Measurements from ENCODE around the gene USE1. TPM values are rescaled to one million over a fixed set of nuclear protein-coding genes. Genes with fewer than 3 reads are reported as not detected.

The USE1 gene, protein sequence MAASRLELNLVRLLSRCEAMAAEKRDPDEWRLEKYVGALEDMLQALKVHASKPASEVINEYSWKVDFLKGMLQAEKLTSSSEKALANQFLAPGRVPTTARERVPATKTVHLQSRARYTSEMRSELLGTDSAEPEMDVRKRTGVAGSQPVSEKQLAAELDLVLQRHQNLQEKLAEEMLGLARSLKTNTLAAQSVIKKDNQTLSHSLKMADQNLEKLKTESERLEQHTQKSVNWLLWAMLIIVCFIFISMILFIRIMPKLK
- total RNA-seq (2022; extraction: Qiagen RNA extraction; ENCODE audit: low read depth) = 14.7 to 16.4 TPM (median 15.3 TPM) in 5 replicates

DNA sequence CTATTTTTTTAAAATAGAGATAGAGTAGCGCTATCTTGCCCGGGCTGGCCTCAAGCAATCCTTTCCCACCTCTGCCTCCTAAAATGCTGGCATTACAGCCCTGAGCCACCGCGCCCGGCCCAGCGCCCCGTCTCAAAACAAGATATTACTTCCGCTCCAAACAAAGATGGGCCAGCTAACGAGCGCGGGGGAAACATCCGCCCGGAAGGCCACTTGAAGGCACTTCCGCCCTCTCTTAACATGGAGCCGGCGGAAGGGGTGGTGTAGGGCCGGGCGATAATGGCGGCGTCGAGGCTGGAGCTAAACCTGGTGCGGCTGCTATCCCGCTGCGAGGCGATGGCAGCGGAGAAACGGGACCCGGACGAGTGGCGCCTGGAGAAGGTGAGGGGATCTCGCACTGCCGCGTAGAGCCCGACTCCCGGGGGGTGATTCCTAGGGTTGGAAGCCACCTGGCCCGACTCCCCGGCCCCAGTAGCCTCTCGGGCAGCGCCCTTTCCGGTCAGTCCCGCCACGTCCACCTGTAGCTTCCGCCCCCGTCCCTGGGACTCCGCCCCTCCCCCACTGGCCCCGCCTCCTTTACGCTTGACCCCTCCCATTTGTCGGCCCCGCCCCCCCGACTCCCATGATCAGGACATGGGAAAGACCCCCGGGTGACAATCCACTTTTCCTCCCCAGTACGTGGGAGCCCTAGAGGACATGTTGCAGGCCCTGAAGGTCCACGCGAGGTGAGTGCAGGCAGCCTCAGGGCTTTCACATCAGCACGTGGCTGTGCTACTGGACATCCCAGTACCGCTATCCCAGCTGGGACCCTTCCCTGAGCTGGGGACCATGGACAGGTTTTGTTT is at the start of gene USE1:
Gene USE1, plus strand, starts transcription at position 231 of the 845 bp plus-strand sequence. Its CDS starts 49 bp downstream, at position 280.

DNA sequence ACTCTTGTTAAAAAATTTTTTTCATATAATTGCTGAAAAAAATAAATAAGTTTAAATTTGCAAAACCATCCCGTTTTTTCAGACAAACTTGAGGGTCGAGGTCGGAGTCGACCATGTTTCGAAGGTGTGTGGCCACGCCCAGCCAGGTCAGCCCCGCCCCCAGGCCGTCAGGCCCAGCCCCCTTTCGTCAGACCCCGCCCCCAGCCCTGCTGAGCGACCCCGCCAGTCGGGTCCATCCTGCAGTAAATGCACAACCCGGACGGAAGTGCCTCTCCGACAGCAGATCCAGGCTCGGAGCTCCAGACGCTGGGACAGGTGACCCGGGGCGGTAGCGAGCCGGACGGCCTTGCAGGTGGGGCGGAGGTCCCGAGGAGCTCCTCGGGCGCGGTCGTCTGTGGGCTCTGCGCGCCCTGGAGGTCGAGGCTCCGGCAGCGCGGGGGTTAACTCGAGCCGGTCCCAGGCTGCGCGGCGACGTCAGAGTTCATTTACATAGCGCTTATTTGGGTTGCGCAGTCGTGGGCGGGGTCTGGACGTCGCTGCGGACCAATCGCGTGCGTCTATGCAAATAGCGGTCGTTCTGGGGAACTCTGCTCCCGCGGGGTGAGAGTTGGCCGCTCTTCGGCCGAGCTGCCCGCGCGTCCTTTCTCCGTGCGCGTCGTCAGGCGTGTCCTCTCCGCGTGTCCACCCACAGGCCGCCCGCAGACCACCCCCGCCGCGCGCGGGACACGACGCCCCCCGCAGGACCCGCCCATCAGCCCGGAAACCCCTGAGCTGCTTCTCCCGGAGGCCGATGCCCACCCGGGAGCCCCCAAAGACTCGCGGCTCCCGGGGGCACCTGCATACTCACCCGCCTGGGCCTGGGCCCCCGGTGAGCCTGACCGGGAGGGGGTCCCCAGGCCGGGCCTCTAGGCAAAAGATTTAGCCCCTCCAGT is 11.1 kb downstream of the USE1 start, which contains the start of gene OCEL1:
Gene OCEL1, plus strand, starts transcription at position 225 of the 932 bp plus-strand sequence. Its CDS starts 22 bp downstream, at position 247.

DNA sequence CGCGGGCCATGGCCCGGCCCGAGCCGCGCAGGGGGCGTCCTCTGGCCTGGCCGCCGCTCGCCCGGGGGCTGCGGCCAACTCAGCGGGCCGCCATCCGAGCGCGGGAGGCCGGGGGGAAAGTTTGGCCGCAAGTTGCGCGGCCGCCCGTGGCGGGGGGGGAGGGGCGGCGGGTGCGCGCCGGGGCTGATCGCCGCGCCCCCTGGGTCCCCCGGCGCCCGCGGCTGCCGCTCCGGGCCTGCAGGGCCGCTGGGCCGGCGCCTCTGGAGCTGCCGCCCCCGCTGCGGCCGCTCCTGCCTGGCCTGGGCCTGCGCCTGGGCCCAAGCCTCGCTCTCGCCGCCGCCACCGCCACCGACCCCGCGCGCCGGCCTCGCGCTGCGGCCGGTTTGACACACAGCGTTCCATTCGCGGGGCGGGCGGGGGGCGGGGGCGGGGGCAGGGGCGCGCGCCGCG is 30.4 kb downstream of the USE1 start, which contains the start of gene NR2F6:
Gene NR2F6, minus strand, starts transcription at position 385 of the 450 bp plus-strand sequence. CDS start 699 bp downstream, outside the sequence.

DNA sequence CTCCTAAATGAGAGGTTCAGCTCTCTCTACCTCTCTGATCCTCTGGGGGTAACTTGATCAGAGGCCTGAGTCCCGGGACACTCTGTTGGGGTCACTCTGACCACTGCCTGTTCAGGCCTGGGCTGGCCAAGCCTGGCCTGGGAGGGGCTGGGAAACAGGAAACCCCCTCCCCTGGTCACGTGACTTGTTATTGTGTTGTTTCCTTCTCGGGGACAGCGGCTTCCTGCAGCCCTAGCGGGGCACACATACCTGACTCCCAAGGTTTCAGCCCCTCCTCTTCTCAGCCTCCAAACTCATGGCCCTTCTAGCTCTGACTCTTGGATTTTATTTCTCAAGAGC is 49.5 kb downstream of the USE1 start, which contains the start of gene USHBP1:
Gene USHBP1, minus strand, starts transcription at position 105 of the 339 bp plus-strand sequence. CDS start 446 bp downstream, outside the sequence.

DNA sequence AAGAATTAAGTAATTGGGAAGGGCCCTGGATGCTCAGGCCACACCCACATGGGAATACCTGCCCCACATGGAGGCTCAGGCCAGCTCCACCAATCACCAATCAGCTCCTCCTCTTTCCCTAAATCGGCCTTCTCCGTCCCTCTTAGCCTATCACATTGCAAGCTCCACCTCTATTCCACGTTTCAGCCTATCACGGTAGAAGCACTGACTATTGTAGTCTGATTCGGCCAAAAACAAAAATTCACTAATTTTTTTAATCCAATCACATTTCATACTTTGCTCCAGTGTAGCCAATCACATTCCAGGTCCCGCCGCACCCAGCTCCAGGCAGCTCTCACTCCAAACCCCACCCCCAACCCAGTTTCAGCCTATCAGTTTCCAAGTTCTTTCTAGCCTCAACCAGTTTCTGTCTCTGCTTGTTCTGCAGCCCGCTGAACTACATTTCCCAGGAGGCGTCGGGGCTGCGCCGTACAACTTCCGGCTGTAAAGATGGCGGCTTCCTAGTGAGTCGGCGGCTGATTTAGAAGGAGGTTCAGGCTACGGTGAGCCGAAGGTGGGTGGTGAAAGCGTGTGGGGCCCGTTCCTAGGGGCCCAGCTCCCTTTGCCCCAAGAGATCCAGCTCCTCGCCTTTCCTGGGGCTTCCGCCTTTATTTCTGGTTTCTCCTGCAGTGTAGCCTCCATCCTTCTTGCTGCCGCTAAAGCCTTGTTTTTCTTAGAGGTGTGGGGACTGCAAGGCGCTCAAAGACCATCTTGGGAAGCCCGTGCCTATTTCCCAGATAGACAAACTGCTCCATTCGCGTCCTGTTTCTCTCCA is 52.0 kb downstream of the USE1 start, which contains the start of gene BABAM1:
Gene BABAM1, plus strand, starts transcription at position 469 of the 814 bp plus-strand sequence. CDS start 1,364 bp downstream, outside the sequence.

Other genes with a start within 250 kb of the USE1 start
- 0.02 to 0.21 TPM in 2 of 5 replicates, not detected in the others for gene CPAMD8, start 188.5 kb upstream of the USE1 start, total RNA-seq (2022; extraction: Qiagen RNA extraction; ENCODE audit: low read depth)
- gene HAUS8, start 139.9 kb upstream of the USE1 start, total RNA-seq (2022; extraction: Qiagen RNA extraction; ENCODE audit: low read depth) = 13.2 to 17.1 TPM (median 15.8 TPM) in 5 replicates
- gene MYO9B, start 139.6 kb upstream of the USE1 start, total RNA-seq (2022; extraction: Qiagen RNA extraction; ENCODE audit: low read depth) = 24.2 to 38.4 TPM (median 34.6 TPM) in 5 replicates
- 9.8 to 13.9 TPM (median 10.9 TPM) in 5 replicates for gene OCEL1, start 10.9 kb downstream of the USE1 start, total RNA-seq (2022; extraction: Qiagen RNA extraction; ENCODE audit: low read depth)
- 23.3 to 58.5 TPM (median 49.9 TPM) in 5 replicates for gene NR2F6, start 30.6 kb downstream of the USE1 start, total RNA-seq (2022; extraction: Qiagen RNA extraction; ENCODE audit: low read depth)
- gene USHBP1, start 49.4 kb downstream of the USE1 start, total RNA-seq (2022; extraction: Qiagen RNA extraction; ENCODE audit: low read depth) = not detected in 5 replicates
- gene BABAM1, start 52.1 kb downstream of the USE1 start, total RNA-seq (2022; extraction: Qiagen RNA extraction; ENCODE audit: low read depth) = 58.4 to 65.2 TPM (median 62.0 TPM) in 5 replicates
- 0.27 to 0.76 TPM (median 0.40 TPM) in 5 replicates for gene ANKLE1, start 66.5 kb downstream of the USE1 start, total RNA-seq (2022; extraction: Qiagen RNA extraction; ENCODE audit: low read depth)
- 2.0 to 3.6 TPM (median 3.2 TPM) in 5 replicates for gene ABHD8, start 88.1 kb downstream of the USE1 start, total RNA-seq (2022; extraction: Qiagen RNA extraction; ENCODE audit: low read depth)
- gene MRPL34, start 90.5 kb downstream of the USE1 start, total RNA-seq (2022; extraction: Qiagen RNA extraction; ENCODE audit: low read depth) = 52.6 to 96.7 TPM (median 84.9 TPM) in 5 replicates
- gene DDA1, start 94.2 kb downstream of the USE1 start, total RNA-seq (2022; extraction: Qiagen RNA extraction; ENCODE audit: low read depth) = 53.8 to 73.0 TPM (median 68.7 TPM) in 5 replicates
- 2.1 to 4.3 TPM (median 3.9 TPM) in 5 replicates for gene ANO8, start 119.5 kb downstream of the USE1 start, total RNA-seq (2022; extraction: Qiagen RNA extraction; ENCODE audit: low read depth)
- gene GTPBP3, start 122.2 kb downstream of the USE1 start, total RNA-seq (2022; extraction: Qiagen RNA extraction; ENCODE audit: low read depth) = 18.0 to 24.5 TPM (median 21.1 TPM) in 5 replicates
- not detected in 5 replicates for gene PLVAP, start 162.0 kb downstream of the USE1 start, total RNA-seq (2022; extraction: Qiagen RNA extraction; ENCODE audit: low read depth)
- not detected in 5 replicates for gene CCDC194, start 178.8 kb downstream of the USE1 start, total RNA-seq (2022; extraction: Qiagen RNA extraction; ENCODE audit: low read depth)
- gene BST2, start 190.3 kb downstream of the USE1 start, total RNA-seq (2022; extraction: Qiagen RNA extraction; ENCODE audit: low read depth) = 0.13 to 0.47 TPM (median 0.24 TPM) in 5 replicates
- gene MVB12A, start 204.7 kb downstream of the USE1 start, total RNA-seq (2022; extraction: Qiagen RNA extraction; ENCODE audit: low read depth) = 29.7 to 43.1 TPM (median 38.5 TPM) in 5 replicates
- 0.46 to 0.84 TPM (median 0.76 TPM) in 5 replicates for gene TMEM221, start 233.3 kb downstream of the USE1 start, total RNA-seq (2022; extraction: Qiagen RNA extraction; ENCODE audit: low read depth)
- gene NXNL1, start 245.6 kb downstream of the USE1 start, total RNA-seq (2022; extraction: Qiagen RNA extraction; ENCODE audit: low read depth) = not detected in 5 replicates

Measured in A549 treated with DMSO at 1 μM for 4 hours (cell line).